GM18508 (cell line): ENCODE data around the gene RILP.

ENCODE experiments used
- ATAC-seq: cut with Tn5 transposase; IDR thresholded peaks from one replicate; pipeline ENCODE4 v1.9.1; 2021; ENCODE audit warnings: moderate number of reproducible peaks; ENCODE audit not compliant: insufficient read depth, unreplicated experiment

The RILP gene

DNA sequence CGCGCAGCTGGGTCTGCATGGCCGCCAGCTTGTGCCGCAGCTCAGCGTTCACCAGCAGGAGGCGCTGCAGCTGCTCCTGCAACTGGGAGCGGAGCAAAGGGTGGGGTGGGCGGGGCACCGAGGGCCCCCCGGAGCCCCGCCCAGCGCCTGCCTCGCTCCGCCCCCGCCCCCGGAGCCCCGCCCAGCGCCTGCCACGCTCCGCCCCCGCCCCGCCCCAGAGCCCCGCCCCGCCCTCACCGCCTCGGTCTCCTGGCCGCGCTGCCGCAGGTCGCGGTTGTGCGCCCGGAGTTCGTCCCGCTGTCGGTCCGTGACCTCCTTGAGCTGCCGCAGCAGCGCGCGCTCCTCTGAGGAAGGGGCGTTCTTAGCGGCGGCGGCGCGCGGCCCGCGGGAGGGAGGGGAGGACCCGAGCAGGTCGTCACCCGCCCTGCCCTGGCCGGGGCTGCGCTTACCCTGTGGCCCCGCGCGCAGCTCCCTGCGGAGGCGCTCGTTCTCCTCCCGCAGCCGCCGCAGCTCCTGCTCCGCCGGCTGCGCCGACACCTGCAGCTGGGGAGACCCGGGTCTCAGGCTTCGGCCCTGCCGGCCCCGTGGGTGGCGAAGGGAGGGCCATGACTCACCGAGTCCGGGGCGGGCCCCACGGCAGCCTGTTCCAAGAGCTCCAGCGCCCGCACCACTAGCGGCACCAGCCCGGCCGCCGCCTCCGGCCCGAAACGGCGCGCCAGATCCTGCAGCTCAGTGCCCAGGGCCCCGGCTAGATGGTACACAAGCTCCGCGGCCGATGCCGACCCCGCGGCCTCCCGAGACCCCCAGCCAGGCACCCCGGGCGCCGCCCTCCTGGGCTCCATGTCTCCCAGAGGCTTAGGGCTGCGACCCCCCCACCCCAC, 463 bp downstream of the RILP start:
- no peak for ATAC-seq

DNA sequence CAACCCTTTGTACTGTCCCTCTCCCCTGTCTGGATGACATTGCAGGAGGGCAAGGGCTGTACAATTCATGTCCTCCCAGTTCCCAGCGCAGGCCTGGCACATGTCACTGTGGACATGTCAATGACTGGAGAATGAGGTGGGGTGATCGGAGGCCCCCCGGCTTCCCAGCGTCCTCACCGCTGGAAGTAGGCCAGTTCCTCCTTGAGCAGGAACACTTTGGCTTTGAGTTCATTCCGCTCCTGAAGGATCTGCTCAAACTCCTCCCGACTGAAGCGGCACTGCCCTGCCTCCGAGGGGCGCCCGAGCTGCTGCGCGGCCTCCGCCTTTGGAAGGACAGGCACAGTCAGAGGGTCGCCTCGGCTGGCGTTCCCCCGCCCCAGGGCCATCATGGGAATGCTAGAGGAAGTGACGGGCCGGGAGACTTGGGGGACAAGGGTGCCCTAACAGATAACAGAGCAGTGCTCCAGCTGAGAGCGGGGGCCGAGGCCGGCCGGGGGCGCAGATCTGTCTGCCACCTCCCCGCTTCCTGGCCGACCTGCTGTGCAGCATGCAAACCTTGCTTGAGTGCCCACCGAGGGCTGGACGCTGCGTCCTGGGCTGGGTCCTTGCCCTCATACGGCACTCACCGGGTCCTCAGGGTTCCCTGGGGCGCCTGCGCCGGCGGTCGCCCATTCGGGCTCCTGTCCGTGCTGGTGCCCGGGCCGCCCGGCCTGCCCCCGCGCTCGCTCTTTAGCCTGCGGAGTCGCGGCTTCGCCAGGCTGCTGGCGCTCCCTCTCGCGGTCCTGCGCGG, 1.3 kb downstream of the RILP start:
- ATAC-seq: no peak

DNA sequence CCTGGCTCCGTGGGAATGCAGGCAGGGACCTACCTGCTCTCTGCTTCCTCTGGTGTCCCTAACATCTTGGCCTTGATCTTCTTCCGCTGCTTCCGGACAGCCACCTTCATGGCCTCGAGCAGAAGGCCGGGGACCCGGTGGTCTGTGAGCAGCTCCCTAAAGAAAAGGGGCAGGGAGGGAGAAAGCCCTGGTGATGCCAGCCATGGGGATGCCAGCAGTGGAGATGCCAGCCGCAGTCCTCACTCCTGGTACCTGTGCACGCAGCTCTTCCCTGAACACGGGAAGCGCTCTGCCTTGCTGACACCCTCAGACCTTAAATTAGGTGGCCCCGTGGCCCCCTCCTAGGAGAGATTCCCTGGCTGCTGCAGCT, 1.9 kb downstream of the RILP start:
- no peak for ATAC-seq

DNA sequence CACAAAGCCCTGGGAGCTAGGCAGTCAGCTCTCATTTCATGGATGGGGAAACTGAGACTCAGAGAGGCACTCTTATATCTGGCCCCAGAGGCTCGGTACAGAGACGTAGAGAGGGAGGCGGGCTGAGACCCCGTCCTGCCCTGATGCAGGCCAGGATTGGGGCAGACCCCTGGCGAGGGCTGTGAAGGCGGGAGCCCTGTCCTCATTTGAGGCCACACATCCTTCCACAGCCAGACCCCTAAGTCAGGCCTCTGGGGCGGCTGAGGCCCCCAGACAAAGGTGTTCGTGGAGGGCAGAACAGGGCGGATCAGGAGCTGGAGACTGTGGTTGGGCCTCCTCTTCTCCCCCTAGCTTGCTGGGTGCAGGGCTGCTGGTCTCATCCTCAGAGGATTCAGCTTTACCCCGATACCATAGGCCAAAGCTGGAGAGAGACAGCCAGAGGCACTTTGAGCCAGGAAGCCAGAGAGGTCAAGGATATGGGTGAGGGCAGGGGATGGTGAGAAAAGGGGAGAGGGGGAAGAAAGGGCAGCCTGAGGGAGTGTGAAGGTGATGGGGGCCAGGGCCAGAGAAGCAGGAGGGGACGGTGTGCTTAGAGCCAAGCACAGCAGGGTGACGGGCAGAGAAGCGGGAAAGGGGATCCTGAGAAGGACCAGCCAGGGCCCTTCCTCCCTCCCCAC, 3.3 kb downstream of the RILP start:
- ATAC-seq: no peak

DNA sequence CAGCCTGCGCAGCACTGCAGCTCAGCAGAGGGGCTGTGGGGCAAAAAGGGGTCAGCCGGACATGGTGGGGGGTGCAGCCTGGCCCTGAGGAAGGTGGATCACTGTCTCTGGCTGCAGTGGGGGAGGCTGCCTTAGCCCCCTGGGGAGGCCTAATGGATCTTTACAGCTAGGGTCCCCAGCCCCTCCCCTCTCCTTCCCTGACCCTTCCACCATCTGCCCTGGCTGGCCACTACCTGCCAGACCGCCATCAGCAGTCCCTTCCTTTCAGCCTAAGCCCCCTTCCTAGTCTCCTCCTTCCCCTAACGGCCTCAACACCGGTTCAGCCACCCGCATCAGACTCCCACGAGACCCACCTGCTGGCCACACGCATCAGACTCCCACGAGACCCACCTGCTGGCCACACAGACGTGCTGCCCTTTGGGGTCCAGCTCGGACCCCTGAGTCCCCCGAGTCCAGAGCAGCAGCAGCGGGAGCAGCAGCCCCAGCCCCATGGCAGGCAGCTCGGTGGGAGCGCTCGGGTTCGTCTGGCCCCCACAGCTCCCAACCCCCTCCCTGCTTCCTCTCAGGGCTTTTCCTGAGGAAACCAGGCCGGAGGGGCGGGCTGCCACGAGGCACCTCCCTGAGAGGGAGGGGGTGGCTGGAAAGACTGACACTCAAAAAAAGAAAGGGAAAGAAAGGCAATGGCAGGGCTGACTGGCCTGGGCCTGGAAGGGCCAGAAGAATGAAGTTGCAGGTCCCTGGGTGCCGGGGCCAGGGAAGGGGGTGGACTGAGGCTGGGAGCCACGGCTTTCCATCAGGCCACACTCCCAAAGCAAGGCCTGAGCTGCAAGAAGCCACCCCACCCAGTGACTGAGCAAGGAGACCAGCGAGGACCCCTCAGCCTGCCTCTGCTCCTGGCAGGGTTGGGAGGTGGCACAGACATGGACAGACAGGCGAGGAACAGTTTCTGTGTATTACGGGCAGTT, 4.2 kb downstream of the RILP start, which contains the start of gene SCARF1:
Gene SCARF1 (minus strand): TSS at position 526 of the 965 bp plus-strand sequence. CDS start 35 bp downstream, at position 491.
- no peak for ATAC-seq

DNA sequence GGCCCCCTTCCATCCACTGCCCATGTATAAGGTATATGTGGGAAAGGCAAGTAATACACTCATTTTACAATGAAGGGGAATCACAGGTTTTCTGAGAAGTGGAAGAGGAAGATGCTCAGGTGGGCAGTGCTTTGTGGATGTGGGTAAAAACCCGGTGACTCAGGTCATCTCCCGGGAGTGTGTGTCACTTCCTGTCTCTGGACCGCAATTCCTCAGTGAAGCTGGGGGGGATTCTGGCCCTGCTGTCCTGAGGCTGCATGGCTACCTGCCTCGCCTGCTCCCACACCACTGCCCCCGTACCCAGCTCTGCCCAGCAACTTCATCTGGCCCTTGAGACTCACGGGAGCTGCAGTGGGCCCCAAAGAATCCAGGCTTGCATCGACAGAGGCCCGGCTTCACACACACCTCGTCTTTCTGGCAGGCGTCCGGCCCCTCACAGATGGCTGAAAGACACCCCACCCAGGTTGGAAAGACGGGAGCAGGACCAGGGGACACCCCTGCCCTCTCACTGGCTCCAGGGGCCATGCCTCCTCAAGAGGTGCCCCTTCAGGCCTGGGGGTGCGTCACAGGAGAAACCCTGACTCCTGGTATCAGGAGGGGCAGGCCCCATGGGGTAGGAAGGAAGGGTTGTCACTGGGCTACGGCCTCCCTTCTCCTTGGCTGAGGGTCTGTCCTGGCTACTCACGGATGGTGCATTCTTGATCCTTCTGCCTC, 5.0 kb downstream of the RILP start:
- no peak for ATAC-seq

DNA sequence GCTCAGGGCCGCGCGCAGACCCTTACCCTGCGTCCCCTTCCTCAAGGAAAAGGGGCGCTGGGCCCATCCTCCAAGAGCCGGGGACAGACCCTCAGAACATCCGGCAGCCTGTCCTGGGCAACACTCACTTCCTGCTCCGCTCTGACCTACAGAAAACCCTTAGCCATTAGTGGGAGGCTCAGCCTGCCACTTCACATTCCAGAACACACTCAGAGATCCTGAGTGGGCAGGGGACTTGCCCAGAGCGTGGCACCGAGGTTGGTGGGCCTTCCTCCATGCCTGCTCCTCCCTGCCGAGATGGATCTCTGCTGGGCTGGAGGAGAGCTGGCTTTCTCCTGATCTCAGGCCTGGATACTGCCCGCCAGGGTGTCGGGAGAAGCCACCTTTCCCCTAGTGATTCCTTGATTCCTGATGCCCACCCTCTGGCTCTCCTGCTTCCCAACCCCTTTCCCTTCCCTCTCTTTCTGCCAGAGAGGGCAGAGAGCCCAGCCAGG, 5.6 kb downstream of the RILP start:
- no peak for ATAC-seq

DNA sequence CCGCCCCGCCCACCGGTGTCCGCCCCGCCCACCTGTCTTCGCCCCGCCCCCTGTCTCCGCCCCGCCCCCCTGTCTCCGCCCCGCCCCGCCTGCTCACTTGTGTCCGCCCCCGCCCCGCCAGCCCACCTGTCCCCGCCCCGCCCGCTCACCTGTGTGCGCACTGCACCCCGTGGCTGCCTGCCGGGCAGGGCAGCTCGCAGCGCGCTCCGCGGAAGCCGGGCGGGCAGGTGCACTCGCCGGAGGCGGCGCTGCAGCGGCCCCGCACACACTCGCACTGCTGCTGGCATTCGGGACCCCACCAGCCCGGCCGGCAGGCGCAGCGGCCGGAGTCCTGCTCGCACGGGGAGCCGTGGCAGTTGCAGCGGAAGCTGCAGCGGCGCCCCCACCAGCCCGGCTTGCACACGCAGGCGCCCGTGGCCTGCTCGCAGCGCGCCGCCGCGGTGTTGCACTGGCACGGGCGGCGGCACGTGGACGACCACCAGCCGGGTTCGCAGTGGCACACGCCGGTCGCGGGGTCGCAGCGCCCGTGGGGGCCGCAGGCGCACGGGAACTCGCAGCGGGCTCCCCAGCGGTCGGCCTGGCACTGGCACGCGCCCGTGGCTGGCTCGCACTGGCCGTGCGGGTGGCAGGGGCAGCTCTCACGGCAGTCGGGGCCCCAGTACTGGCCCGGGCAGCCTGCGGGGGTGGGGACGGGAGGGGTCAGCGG, 6.2 kb downstream of the RILP start:
- no peak for ATAC-seq

DNA sequence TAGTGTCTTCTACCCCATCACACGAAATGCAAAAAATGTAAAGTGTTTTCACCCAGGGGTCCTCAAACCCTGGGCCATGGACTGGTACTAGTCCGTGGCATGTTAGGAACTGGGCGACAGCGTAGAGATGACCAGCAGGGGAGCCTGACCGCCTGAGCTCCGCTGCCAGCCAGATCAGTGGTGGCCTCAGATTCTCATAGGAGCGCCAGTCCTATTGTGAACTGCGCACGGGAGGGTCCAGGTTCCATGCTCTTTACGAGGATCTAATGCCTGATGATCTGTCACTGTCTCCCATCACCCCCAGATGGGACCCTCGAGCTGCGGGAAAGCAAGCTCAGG, 8.6 kb downstream of the RILP start:
- no peak for ATAC-seq

DNA sequence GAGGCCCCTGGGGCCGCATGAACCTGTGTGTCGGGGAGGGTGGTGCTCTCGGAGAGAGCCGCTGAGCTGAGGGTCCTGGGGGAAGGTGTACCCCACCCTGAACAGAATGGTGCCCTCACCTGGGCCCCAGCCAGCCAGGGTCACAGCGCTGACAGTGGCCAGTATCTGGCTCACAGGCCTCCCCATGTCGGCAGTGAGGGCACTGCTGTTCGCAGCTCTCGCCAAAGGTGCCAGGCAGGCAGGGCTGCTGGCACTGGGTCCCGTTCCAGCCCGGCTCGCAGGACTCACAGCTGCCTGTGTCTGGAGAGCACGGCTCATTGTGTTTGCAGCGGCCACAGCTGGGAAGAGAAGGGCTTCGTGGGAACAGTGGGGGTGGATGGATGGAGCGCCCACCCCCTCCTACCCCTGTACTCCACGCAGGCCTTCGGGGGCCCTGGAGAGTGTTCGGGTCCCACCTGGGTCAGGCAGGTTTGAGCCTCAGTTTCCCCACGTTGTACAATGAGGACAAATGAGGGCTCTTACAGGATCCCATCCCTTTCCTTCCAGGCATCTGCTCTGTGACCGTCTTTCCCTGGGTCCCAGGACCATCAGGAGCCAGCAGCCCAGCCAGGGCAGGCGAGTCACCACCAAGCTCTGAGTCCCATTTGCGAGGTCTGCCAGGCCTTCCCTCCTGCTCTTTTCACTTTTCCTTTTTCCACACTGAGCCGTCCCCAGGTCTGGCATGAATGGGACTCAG, 9.2 kb downstream of the RILP start:
- ATAC-seq: no peak

DNA sequence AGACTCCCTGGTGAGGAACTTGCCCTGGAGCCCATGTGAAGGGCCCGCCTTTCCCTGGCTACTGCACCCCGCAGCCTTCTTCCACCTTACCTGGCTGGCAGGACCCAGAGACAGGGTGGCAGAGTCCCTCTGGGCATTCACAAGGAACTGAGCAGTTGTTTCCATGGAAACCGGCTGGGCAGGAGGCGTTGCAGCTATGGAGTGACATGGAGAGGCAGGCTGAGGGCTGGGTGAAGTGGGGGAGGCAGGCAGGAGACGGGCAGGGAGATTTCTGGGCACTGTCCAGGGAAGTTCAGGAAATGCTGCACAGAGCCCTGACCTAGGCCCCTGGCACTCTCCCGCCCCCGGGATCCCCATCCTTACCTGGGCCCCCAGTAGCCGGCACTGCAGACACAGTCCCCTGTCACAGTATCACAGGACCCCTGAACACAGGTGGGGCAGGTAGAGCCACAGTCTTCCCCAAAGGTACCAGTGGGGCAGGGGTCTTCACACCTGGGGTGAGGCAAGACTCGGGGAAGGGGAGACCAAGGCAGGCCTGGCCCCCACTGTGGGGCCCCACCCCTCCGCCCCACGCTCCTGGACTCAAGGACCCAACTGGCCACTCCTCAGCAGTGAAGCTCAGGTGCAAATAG, 10.0 kb downstream of the RILP start:
- no peak for ATAC-seq

DNA sequence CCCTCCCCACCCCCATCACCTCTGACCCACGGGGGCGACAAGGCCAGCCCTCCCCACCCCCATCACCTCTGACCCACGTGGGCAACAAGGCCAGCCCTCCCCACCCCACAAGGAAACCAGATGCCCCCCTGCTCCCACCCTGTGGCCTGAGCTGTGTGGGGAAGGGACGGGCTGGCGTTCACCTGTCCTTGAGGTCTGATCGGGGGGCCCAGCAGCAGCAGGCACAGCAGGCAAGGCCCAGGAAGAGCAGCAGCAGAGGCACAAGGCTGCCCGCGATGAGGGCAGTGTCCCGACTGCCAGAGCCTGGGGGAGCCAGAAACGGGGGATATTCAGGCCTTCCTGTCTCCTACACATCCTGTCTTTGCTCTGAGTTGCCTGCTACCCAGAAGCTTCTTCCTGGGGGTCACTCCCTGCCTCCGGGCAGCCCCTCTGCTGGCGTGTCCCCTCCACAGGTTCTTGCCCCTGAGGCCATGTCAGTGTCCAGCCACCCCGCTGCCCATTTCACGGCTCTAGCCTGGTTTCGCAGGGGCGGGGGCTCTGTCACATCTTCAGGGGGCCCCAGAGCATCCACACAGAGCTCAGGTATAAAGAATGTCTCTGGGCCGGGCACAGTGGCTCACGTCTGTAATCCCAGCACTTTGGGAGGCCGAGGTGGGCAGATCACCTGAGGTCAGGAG, 10.9 kb downstream of the RILP start:
- ATAC-seq: no peak

DNA sequence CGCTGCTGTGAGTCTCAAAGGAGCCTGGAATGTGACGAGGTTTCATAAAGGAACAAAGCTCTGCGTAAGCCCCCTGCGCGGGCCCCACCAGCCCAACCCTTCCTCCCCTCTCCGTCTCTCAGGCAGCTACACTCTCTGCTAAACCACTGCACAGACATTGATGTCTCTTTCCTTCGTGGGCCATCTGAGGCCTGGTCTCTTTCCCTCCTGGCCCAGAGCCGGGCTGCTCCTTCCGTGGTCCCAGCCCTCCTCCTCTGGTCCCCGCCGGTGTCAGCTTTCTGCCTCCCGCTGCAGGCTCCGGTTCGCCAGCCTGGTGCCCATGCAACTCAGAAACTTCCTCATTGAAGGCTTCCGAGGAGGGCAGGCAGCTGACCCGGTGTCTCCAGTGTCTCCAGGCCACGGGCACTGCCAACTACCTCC, 11.5 kb downstream of the RILP start:
- ATAC-seq: no peak

DNA sequence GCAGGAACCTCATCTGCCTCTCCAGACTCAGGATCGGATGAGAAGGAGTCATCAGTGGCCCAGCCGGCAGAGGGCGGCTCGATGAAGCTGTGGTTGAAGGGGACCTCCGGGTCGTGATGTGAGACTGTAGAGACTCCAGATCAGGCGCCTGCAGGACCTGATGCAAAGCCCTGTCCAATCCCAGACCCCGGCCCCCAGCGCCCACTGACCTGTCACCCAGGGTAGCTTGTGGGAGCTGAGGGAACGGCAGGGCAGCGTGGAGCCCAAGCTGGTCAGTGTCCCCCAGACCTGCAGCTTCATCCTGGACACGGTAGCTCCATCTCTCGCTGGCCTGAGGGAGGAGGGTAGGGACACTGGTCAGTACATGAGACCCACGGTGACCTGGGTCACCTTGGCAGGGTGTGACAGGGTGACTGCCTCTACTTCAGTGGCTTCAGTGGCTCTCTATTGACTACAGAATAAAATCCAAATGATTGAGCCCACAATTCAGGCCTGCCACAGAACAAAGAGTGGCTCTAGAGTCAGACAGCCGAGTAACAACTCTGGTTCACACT, 12.9 kb downstream of the RILP start:
- no peak for ATAC-seq

DNA sequence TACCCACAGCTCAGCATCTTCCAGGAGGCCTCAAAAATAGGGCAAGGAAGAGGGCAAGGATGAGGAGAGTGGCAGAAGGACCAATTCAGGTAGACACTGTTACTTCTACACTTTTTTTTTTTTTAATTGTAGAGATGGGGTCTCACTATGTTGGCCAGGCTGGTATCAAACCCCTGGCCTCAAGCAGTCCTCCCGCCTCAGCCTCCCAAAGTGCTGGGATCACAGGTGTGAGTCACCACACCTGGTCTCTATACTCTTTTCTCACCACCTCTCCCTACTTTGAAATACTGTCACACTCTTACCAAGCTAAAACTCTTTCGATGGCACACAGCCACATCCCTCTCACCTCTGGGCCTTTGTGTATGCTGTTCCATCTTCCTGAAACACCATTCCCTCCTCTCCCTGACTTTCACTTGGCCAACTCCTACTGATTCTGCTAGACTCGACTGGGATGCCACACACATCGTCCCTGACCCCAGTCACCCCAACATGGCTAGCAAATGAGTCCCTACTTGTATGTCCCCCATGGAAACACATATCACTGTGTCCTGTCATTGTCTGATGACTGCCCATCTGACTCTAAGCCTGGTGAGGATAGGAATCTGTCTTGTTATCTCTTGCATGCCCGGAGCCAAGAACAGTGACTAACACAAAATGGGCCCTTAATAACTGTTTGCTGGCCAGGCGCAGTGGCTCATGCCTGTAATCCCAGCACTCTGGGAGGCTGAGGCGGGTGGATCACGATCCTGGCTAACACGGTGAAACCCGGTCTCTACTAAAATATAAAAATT, 13.8 kb downstream of the RILP start:
- ATAC-seq: no peak
